ENCODE measurements around the gene PDZD2.
"Not testable (repeated sequence)": the region's sequence is repeated elsewhere in the genome, so short reads cannot be mapped to it uniquely, and the experiment has no call there.

DNA sequence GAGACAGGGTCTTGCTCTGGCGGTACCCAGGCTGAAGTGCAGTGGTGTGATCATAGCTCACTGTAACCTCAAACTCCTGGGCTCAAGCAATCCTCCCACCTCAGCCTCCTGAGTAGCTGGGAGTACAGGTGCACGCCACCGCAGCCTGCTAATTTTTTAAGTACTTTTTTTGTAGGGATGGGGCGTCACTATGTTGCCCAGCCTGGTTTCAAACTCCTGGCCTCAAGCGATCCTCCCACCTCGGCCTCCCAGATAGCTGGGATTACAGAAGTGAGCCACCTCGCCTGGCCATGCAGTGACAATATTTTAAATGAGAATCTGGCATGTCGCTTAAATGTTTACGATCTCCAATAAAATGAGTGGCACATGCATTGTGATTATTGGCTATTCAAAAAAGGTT, 376.3 kb downstream of the PDZD2 start:
- TF ChIP-seq CTCF (IDR thresholded peaks at IDR 0.05); ZFX (IDR thresholded peaks at IDR 0.05; ENCODE audit: borderline replicate concordance): not testable (repeated sequence)

Measured in 22Rv1 (cell line).